ENCODE data around the gene MAPRE3.

GRCh38 chr2:27024188-27024587 lies 53.8 kb downstream of the MAPRE3 start:
- TF ChIP-seq ZNF8 (CRISPR knock-in tag; IDR thresholded peaks at IDR 0.05) (no peak), RARB (CRISPR knock-in tag; IDR thresholded peaks at IDR 0.05) (no peak), ZFP3 (CRISPR knock-in tag; IDR thresholded peaks at IDR 0.05) (no peak), ZFP30 (CRISPR knock-in tag; IDR thresholded peaks at IDR 0.05) (no peak), CREB5 (CRISPR knock-in tag; IDR thresholded peaks at IDR 0.05; ENCODE audit: low read depth) (no peak), CSDC2 (CRISPR knock-in tag; IDR thresholded peaks at IDR 0.05) (no peak)
- TF ChIP-seq, protein P1, sequence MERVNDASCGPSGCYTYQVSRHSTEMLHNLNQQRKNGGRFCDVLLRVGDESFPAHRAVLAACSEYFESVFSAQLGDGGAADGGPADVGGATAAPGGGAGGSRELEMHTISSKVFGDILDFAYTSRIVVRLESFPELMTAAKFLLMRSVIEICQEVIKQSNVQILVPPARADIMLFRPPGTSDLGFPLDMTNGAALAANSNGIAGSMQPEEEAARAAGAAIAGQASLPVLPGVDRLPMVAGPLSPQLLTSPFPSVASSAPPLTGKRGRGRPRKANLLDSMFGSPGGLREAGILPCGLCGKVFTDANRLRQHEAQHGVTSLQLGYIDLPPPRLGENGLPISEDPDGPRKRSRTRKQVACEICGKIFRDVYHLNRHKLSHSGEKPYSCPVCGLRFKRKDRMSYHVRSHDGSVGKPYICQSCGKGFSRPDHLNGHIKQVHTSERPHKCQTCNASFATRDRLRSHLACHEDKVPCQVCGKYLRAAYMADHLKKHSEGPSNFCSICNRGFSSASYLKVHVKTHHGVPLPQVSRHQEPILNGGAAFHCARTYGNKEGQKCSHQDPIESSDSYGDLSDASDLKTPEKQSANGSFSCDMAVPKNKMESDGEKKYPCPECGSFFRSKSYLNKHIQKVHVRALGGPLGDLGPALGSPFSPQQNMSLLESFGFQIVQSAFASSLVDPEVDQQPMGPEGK (CRISPR knock-in tag; IDR thresholded peaks at IDR 0.05; ENCODE audit: borderline replicate concordance), result no peak

All from SK-N-SH treated with all-trans-retinoic acid at 6 μM for 48 hours (cell line).